ENCODE results near the gene EXOC3.
"Not testable (repeated sequence)": the region's sequence is repeated elsewhere in the genome, so short reads cannot be mapped to it uniquely, and the experiment has no call there.

EXOC3 gene

GRCh38 chr5:497871-498509 lies 55.0 kb downstream of the EXOC3 start:
- H3K27me3 ChIP-seq (ENCODE audit: control insufficient read depth, insufficient read depth, low read length) = peaks cover 87% of the 10 kb centered on the region
- H3K4me3 ChIP-seq (ENCODE audit: low read length) = no peak overlapping the region
- no peak overlapping the region for H3K27ac ChIP-seq (ENCODE audit: low read length)
- no peaks in the 10 kb centered on the region for H3K9me3 ChIP-seq (ENCODE audit: control insufficient read depth, insufficient read depth, low read length)
- DNase-seq (ENCODE audit: low read depth, low spot score) = no peak
- WGBS (ENCODE audit: insufficient coverage, insufficient read length) = no CpG with 5 or more reads among the region's 40 CpGs
- H3K36me3 ChIP-seq (ENCODE audit: control insufficient read depth, insufficient read depth, low read length) = no peaks in the 10 kb centered on the region
- H3K4me1 ChIP-seq (ENCODE audit: control insufficient read depth, insufficient read depth, low read length) = no peaks in the 10 kb centered on the region

- no peaks in the 10 kb centered on the region for H3K9me3 ChIP-seq (ENCODE audit: control insufficient read depth, insufficient read depth, low read length)
- no peaks in the 10 kb centered on the region; the same call in 1 of the 2 replicates for H3K4me1 ChIP-seq (ENCODE audit: control insufficient read depth, insufficient read depth, low read length)
- no peaks in the 10 kb centered on the region for H3K36me3 ChIP-seq (ENCODE audit: control insufficient read depth, insufficient read depth, low read length)
- no peak overlapping the region for H3K4me3 ChIP-seq (ENCODE audit: low read length)
- peaks cover 87% of the 10 kb centered on the region for H3K27me3 ChIP-seq (ENCODE audit: control insufficient read depth, insufficient read depth, low read length)
- WGBS (ENCODE audit: insufficient coverage, insufficient read length) = no CpG with 5 or more reads among the region's 32 CpGs
- no peak for DNase-seq (ENCODE audit: low read depth, low spot score)
- H3K27ac ChIP-seq (ENCODE audit: low read length) = no peak overlapping the region
Observed at GRCh38 chr5:499233-500209, 56.5 kb downstream of the EXOC3 start.

- peaks cover 83% of the 10 kb centered on the region; the same call in 1 of the 2 replicates for H3K27me3 ChIP-seq (ENCODE audit: control insufficient read depth, insufficient read depth, low read length)
- WGBS (ENCODE audit: insufficient coverage, insufficient read length) = no CpG with 5 or more reads among the region's 10 CpGs
Observed at GRCh38 chr5:500491-500890, 57.5 kb downstream of the EXOC3 start.

GRCh38 chr5:501105-501830 lies 58.3 kb downstream of the EXOC3 start:
- no peak for DNase-seq (ENCODE audit: low read depth, low spot score)
- WGBS (ENCODE audit: insufficient coverage, insufficient read length) = no CpG with 5 or more reads among the region's 41 CpGs
- Histone ChIP-seq H3K4me1 (ENCODE audit: control insufficient read depth, insufficient read depth, low read length) (peaks cover 1% of the 10 kb centered on the region; the same call in 1 of the 2 replicates), H3K9me3 (ENCODE audit: control insufficient read depth, insufficient read depth, low read length) (no peaks in the 10 kb centered on the region), H3K27ac (ENCODE audit: low read length) (no peak overlapping the region), H3K4me3 (ENCODE audit: low read length) (no peak overlapping the region), H3K36me3 (ENCODE audit: control insufficient read depth, insufficient read depth, low read length) (no peaks in the 10 kb centered on the region), H3K27me3 (ENCODE audit: control insufficient read depth, insufficient read depth, low read length) (peaks cover 83% of the 10 kb centered on the region)

More at GRCh38 chr5:500491-500890, 57.5 kb downstream of the EXOC3 start:
- no peaks in the 10 kb centered on the region; the same call in 1 of the 2 replicates for H3K4me1 ChIP-seq (ENCODE audit: control insufficient read depth, insufficient read depth, low read length)
- no peak for DNase-seq (ENCODE audit: low read depth, low spot score)
- no peaks in the 10 kb centered on the region for H3K9me3 ChIP-seq (ENCODE audit: control insufficient read depth, insufficient read depth, low read length)
- H3K4me3 ChIP-seq (ENCODE audit: low read length) = no peak overlapping the region
- H3K27ac ChIP-seq (ENCODE audit: low read length) = no peak overlapping the region
- no peaks in the 10 kb centered on the region for H3K36me3 ChIP-seq (ENCODE audit: control insufficient read depth, insufficient read depth, low read length)

GRCh38 chr5:501831-502184 lies 58.8 kb downstream of the EXOC3 start:
- Histone ChIP-seq H3K4me3 (ENCODE audit: low read length) (no peak overlapping the region), H3K36me3 (ENCODE audit: control insufficient read depth, insufficient read depth, low read length) (no peaks in the 10 kb centered on the region), H3K4me1 (ENCODE audit: control insufficient read depth, insufficient read depth, low read length) (peaks cover 1% of the 10 kb centered on the region; the same call in 1 of the 2 replicates), H3K27ac (ENCODE audit: low read length) (no peak overlapping the region), H3K27me3 (ENCODE audit: control insufficient read depth, insufficient read depth, low read length) (peaks cover 82% of the 10 kb centered on the region), H3K9me3 (ENCODE audit: control insufficient read depth, insufficient read depth, low read length) (no peaks in the 10 kb centered on the region)
- WGBS (ENCODE audit: insufficient coverage, insufficient read length) = no CpG with 5 or more reads among the region's 23 CpGs
- no peak for DNase-seq (ENCODE audit: low read depth, low spot score)

GRCh38 chr5:502325-503079 lies 59.5 kb downstream of the EXOC3 start:
- no peak overlapping the region for H3K4me3 ChIP-seq (ENCODE audit: low read length)
- H3K27me3 ChIP-seq (ENCODE audit: control insufficient read depth, insufficient read depth, low read length) = peaks cover 75% of the 10 kb centered on the region
- no CpG with 5 or more reads among the region's 36 CpGs for WGBS (ENCODE audit: insufficient coverage, insufficient read length)
- H3K9me3 ChIP-seq (ENCODE audit: control insufficient read depth, insufficient read depth, low read length) = no peaks in the 10 kb centered on the region
- no peak for DNase-seq (ENCODE audit: low read depth, low spot score)
- H3K36me3 ChIP-seq (ENCODE audit: control insufficient read depth, insufficient read depth, low read length) = no peaks in the 10 kb centered on the region
- peaks cover 1% of the 10 kb centered on the region; the same call in 1 of the 2 replicates for H3K4me1 ChIP-seq (ENCODE audit: control insufficient read depth, insufficient read depth, low read length)
- H3K27ac ChIP-seq (ENCODE audit: low read length) = no peak overlapping the region

GRCh38 chr5:504326-505154 lies 61.6 kb downstream of the EXOC3 start:
- no peak overlapping the region for H3K27ac ChIP-seq (ENCODE audit: low read length)
- no peaks in the 10 kb centered on the region for H3K36me3 ChIP-seq (ENCODE audit: control insufficient read depth, insufficient read depth, low read length)
- no peaks in the 10 kb centered on the region for H3K9me3 ChIP-seq (ENCODE audit: control insufficient read depth, insufficient read depth, low read length)
- DNase-seq (ENCODE audit: low read depth, low spot score) = no peak
- H3K4me1 ChIP-seq (ENCODE audit: control insufficient read depth, insufficient read depth, low read length) = peaks cover 1% of the 10 kb centered on the region; the same call in 1 of the 2 replicates
- no peak overlapping the region for H3K4me3 ChIP-seq (ENCODE audit: low read length)
- no CpG with 5 or more reads among the region's 33 CpGs for WGBS (ENCODE audit: insufficient coverage, insufficient read length)
- H3K27me3 ChIP-seq (ENCODE audit: control insufficient read depth, insufficient read depth, low read length) = peaks cover 58% of the 10 kb centered on the region

- H3K36me3 ChIP-seq (ENCODE audit: control insufficient read depth, insufficient read depth, low read length) = no peaks in the 10 kb centered on the region
- DNase-seq (ENCODE audit: low read depth, low spot score) = no peak
- H3K4me1 ChIP-seq (ENCODE audit: control insufficient read depth, insufficient read depth, low read length) = peaks cover 1% of the 10 kb centered on the region; the same call in 1 of the 2 replicates
- H3K27ac ChIP-seq (ENCODE audit: low read length) = no peak overlapping the region
- H3K4me3 ChIP-seq (ENCODE audit: low read length) = no peak overlapping the region
- no peaks in the 10 kb centered on the region for H3K9me3 ChIP-seq (ENCODE audit: control insufficient read depth, insufficient read depth, low read length)
- H3K27me3 ChIP-seq (ENCODE audit: control insufficient read depth, insufficient read depth, low read length) = peaks cover 50% of the 10 kb centered on the region
- WGBS (ENCODE audit: insufficient coverage, insufficient read length) = no CpG with 5 or more reads among the region's 30 CpGs
Observed at GRCh38 chr5:505951-506525, 63.1 kb downstream of the EXOC3 start.

GRCh38 chr5:507986-508575 lies 65.1 kb downstream of the EXOC3 start:
- WGBS (ENCODE audit: insufficient coverage, insufficient read length) = no CpG with 5 or more reads among the region's 42 CpGs
- H3K9me3 ChIP-seq (ENCODE audit: control insufficient read depth, insufficient read depth, low read length); H3K4me3 ChIP-seq (ENCODE audit: low read length); H3K4me1 ChIP-seq (ENCODE audit: control insufficient read depth, insufficient read depth, low read length); DNase-seq (ENCODE audit: low read depth, low spot score); H3K27ac ChIP-seq (ENCODE audit: low read length); H3K36me3 ChIP-seq (ENCODE audit: control insufficient read depth, insufficient read depth, low read length): not testable (repeated sequence)
- H3K27me3 ChIP-seq (ENCODE audit: control insufficient read depth, insufficient read depth, low read length) = peaks cover 30% of the 10 kb centered on the region

Measured in iPS DF 6.9 (cell line).